M059J (cell line): ENCODE measurements around the gene DERA. TPM values are rescaled to one million over a fixed set of nuclear protein-coding genes. Genes with fewer than 3 reads are reported as not detected.
"Not testable (repeated sequence)": the region's sequence is repeated elsewhere in the genome, so short reads cannot be mapped to it uniquely, and the experiment has no call there.

ENCODE experiments used
- DNase-seq: peaks from one replicate; pipeline ENCODE4 v3.0.0-alpha.2; 2012; ENCODE audit warnings: low read depth
- total RNA-seq: library from RNA; depleted of rRNA; stranded (reverse); fragments of >200 nt; shearing (Covaris generic); gene quantifications from 2 replicates; pipeline ENCODE4 v1.2.3, GENCODE V29; 2014

Gene DERA
- total RNA-seq, 1 experiment from 2014 or later, result 67.0 TPM

GRCh38 chr12:16008421-16008824, 97.3 kb downstream of the DERA start:
- no peak for DNase-seq

DNA sequence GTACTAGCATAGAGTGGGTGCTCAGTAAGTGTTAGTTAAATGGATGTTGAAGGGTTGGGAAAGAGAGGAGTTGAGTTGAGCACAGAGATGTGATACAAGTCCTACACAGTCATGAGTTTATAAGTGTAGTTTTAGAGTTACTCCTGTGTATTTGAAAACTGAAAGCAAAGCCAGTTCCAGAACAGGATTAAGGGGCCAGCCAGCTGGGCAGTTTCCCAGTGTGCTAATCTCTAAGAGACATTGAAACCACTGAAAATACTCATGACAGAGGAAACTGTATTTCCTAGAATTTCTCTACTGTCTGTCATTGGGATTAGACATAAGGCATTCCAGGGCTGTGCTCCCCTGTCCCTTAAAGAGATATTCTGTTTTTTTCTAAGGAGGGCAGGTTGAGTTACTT, 101.0 kb downstream of the DERA start:
- peak; percentile 3 for DNase-seq

DNA sequence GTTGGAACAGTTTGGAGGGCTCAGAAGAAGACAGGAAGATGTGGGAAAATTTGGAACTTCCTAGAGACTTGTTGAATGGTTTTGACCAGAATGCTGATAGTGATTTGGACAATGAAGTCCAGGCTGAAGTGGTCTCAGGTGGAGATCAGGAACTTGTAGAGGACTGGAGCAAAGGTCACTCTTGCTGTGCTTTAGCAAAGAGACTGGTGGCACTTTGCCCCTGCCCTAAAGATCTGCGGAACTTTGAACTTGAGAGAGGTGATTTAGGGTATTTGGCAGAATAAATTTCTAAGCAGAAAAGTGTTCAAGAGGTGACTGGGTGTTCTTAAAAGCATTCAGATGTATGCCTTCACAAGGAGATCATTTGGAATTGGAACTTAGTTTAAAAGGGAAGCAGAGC, 102.6 kb downstream of the DERA start:
- DNase-seq, result not testable (repeated sequence)

DNA sequence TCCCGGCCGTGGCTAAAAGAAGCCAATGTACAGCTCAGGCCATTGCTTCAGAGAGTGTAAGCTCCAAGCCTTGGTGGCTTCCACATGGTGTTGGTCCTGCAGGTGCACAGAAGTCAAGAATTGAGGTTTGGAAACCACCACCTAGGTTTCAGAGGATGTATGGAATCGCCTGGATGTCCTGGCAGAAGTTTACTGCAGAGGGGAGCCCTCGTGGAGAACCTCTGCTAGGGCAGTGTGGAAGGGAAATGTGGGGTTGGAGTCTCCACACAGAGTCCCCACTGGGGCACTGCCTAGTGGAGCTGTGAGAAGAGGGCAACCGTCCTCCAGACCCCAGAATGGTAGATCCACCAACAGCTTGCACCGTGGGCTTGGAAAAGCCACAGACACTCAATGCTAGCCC, 103.3 kb downstream of the DERA start:
- DNase-seq, result not testable (repeated sequence)

DNA sequence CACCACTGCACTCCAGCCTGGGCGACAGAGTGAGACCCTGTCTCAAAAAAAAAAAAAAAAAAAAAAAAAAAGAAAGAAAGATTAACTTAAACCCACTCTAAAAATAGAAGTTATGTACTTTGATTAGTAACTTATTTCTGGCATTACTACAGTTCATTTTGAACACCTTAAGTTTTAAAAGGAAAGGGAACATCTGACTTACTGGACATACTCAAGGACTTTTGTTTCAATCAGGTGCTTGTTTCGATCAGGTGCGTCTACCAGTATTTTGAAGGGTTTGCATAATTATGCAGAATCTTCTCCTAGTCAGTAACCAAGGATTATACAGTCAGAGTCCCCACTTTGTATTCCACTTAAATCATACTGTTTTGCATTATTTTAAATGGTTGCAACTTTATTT, 105.6 kb downstream of the DERA start:
- no peak for DNase-seq

- DNase-seq, result no peak
Observed at GRCh38 chr12:16018306-16018705, 107.2 kb downstream of the DERA start.

GRCh38 chr12:16019136-16019535, 108.0 kb downstream of the DERA start:
- no peak for DNase-seq

GRCh38 chr12:16020031-16020430, 108.9 kb downstream of the DERA start:
- no peak for DNase-seq

DNA sequence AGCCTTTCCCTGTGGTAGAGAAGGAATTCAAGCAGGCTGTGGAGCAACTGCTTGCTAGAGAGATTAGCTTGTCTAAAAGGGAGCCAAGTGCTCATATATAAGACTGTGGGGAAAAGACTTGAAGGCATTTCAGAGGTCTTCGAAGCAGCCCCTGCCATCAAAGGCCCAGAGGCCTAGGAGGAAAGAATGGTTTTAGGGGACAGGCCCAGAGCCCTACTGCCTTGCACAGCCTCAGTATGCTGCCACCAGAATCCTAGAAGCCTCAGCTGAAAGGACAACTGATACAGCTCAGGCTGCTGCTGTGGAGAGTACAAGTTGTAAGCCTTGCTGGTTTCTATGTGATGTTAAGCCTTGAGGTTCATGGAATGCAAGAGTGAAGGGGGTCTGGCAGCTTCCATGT, 109.9 kb downstream of the DERA start:
- no peak for DNase-seq

DNA sequence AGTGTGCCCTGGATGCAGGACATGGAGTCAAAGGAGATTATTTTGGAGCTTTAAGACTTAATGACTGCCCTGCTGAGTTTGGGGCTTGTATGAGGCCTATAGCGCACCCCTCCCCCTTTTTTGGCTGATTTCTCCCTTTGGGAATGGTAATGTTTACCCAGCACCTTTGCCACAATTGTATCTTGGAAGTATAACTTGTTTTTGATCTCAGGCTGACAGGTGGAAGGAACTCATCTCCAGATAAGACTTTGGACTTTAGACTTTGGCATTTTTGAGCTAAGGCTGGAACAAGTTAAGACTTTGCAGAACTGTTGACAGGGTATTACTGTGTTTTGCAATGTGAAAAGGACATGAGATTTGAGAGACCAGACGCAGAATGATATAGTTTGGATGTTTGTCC, 110.5 kb downstream of the DERA start:
- no peak for DNase-seq

DNA sequence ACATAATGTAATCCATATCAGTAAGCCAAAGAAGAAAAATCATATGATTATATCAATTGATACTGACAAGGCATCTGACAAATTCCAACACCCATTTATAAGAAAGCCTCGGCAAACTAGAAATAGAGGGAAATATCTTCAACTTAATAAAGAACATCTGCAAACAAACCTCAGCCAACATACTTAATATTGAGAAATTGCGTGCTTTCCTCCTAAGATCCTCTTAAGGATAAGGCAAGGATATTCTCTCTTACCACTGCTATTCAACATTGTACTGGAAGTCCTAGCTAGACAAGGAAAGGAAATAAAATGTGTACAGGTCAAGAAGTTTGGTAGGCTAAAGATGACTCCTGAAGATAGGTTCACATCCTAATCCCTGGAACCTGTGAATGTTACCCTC, 115.9 kb downstream of the DERA start:
- no peak for DNase-seq

GRCh38 chr12:16030744-16031143, 119.6 kb downstream of the DERA start:
- no peak for DNase-seq

DNA sequence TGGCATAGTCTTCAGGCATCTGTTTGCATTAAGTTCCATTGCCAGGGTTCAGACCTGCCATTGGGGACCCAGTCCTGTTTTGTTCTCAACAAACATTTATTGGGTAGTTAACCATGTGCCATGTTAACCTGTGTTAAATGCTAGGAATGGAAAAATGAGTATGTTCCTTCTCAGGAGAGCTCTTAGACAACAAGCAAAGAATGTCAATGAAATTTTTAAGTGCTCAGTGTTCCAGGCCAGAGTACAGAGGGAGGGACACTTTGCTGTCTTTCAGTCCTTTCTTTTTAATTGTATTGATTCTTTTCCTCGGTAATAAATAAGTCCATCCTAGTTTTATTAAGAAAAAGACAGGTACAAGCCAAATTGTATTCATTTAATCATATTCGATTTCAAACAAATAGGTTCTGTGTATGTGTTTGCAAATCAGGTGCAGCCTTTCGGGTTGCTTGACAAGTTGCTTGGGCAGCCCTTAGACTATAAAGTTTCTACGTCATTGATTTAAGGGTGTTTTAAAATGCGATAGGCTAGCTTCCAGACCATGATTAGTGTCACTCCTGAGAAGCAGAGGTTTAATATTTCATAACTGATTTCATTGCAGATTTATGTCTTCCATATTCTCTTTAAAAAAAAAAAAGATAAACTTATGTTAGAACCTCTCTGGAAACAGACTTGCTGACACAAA, 123.1 kb downstream of the DERA start:
- DNase-seq, result no peak

- no peak for DNase-seq
Observed at GRCh38 chr12:16036073-16036472, 124.9 kb downstream of the DERA start.

GRCh38 chr12:16037533-16037932, 126.4 kb downstream of the DERA start:
- no peak for DNase-seq

GRCh38 chr12:16043480-16043879, 132.3 kb downstream of the DERA start:
- no peak for DNase-seq

DNA sequence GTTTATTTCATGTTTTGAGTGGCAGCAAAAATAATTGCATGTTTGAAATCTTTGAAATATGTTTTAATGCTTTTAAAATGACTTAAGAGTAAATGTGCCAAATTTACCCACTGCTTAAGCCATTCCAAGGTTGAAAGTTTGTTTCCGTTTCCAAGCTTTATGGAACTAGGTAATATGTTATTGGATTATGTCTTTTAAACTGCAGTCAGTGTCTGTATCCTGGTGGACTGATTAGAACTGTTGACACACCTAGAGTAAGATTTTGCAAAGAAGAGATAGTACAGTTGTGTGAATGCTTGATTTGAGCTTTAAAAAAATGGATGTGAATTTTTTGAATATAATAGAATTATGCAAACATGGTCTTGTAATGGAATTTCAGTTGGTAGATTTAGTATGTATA, 135.1 kb downstream of the DERA start:
- no peak for DNase-seq

GRCh38 chr12:16048511-16048910, 137.4 kb downstream of the DERA start:
- no peak for DNase-seq

DNA sequence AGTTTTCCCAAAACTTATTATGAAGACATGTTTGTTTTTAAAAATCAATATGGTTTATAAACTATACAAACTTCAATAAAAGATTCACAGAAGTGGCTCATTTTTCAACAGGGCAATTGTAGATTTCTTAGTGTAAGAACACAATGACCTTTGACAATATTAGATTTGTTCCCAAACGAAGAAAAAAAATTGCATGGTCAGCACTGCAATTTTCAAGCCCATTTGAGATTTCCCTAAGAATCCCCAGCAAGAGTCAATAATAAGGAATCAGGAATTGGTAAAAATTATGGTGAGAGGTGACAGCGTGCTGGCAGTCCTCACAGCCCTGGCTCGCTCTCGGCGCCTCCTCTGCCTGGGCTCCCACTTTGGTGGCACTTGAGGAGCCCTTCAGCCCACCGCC, 145.8 kb downstream of the DERA start:
- no peak for DNase-seq

DNA sequence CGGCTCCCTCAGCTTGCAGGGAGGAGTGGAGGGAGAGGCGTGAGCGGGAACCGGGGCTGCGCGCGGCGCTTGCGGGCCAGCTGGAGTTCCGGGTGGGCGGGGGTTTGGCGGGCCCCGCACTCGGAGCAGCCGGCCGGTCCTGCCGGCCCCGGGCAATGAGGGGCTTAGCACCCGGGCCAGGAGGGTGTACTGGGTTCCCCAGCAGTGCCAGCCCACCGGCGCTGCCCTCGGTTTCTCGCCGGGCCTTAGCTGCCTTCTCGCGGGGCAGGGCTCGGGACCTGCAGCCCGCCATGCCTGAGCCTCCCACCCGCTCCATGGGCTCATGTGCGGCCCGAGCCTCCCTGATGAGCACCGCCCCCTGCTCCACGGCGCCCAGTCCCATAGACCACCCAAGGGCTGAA, 146.2 kb downstream of the DERA start:
- not testable (repeated sequence) for DNase-seq

DNA sequence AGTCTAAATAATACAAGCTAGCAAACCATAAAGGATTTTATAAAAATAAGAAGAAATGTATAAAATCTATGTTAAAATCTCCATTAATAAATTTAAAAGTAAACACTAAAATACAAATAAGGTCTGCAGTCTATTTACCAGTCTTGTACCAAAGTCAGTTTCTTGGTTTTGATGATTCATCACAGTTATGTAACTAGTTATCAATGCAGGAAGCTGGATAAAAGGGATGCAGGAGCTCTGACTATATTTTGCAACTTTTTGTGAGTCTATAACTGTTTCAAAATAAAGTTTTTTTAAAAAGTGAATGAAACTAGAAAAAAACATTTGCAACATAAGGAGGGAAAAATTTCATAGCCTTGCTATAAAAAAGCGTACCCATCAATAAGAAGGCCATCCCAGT, 151.5 kb downstream of the DERA start:
- peak; percentile 16 for DNase-seq

GRCh38 chr12:16063726-16064125, 152.6 kb downstream of the DERA start:
- DNase-seq, result peak; percentile 41

DNA sequence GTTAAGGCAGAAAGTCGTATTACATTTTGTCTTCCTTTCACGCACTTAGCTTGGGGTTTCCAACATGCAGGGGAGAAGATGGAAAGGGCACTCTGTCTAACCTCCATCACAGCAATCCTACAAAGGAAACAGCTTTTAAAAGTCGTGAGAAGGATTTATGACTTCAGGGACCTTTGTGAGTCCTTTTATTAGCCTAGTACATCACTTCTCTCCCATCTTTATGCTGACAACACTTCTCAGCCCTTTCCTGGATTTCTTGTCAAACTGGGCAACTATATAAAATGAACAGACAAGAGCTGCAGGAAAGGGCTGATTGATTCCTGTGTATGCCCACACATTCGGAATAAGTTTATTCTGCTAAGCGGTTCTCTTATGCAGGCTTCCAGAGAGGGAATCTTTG, 159.0 kb downstream of the DERA start:
- no peak for DNase-seq

DNA sequence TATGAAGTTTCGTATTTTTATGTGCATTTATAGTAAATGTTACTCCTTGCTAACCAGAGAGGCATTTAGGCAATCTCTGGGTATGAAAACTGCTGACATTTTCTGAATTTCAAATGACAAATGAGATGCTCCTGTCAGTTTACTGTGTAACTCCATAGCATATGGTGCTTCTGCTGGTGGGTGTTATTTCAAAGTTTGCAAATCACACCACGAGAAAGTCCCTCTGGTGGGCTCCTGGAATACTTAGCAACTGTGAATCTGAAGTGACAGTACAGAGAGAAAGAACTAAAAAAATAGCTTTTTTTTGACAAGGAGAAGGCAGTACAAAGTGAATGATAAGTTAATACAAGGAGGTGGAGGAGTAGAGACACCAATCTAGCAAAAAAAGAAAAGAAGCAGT, 161.5 kb downstream of the DERA start:
- no peak for DNase-seq
